Panc1 (cell line): ENCODE results near the gene MCM5. TPM values are rescaled to one million over a fixed set of nuclear protein-coding genes. Genes with fewer than 3 reads are reported as not detected.
A peak's percentile ranks its signal among the peaks of the same experiment; 100 is the strongest.

ENCODE experiments used
- ATAC-seq: fragments of 200-7000 bp; cut with Tn5 transposase; 2 replicates; pipeline ENCODE4 v1.9.1; 2020; ENCODE audit warnings: mild to moderate bottlenecking, moderate library complexity
- BruUV-seq: library from RNA; stranded (reverse); fragments of 400-500 nt; replicated peaks from 2 replicates; lab custom pipeline; 2021; lab: Mats Ljungman, UMichigan
- CTCF ChIA-PET: fragments of 300-600 bp; sonication (Branson Sonifier 250); formaldehyde crosslinking; loops from one replicate; lab custom pipeline; 2022; ENCODE audit warnings: antibody characterized with exemption; lab: Charles Lee
- POLR2A ChIA-PET: fragments of 300-600 bp; sonication (Branson Sonifier 250); formaldehyde crosslinking; loops from one replicate; lab custom pipeline; 2022; ENCODE audit warnings: antibody characterized with exemption; lab: Charles Lee
- DNase-seq: peaks from one replicate; pipeline ENCODE4 v3.0.0-alpha.2; 2010; ENCODE audit warnings: low read depth, low spot score
- H3K27ac ChIP-seq: 2 replicates; pipeline ENCODE4 v1.5.1; 2011; ENCODE audit warnings: mild to moderate bottlenecking, low read length, inconsistent platforms
- H3K27me3 ChIP-seq: fragments of 200-500 bp; sonication (Bioruptor generic); 2 replicates; pipeline ENCODE4 v1.6.0; 2014; ENCODE audit warnings: low read length, inconsistent platforms; ENCODE audit not compliant: control insufficient read depth, insufficient read depth
- H3K36me3 ChIP-seq: fragments of 200-500 bp; sonication (Bioruptor generic); 2 replicates; pipeline ENCODE4 v1.5.1; 2014; ENCODE audit warnings: inconsistent platforms, mild to moderate bottlenecking, low read length, moderate library complexity; ENCODE audit not compliant: control insufficient read depth, insufficient read depth
- H3K4me1 ChIP-seq: 2 replicates; pipeline ENCODE4 v1.5.1; 2011; ENCODE audit warnings: inconsistent platforms, mild to moderate bottlenecking, low read length, moderate library complexity; ENCODE audit not compliant: control insufficient read depth, insufficient read depth
- H3K4me3 ChIP-seq, 2 experiments: 2 replicates each; pipeline ENCODE4 v1.5.1; 2011 to 2012; ENCODE audit warnings: low read depth in 2 of 2, low read length in 2 of 2, mild to moderate bottlenecking in 2 of 2, inconsistent platforms in 1 of 2, moderate library complexity in 1 of 2
- H3K9me3 ChIP-seq: fragments of 200-500 bp; sonication (Bioruptor generic); 2 replicates; pipeline ENCODE4 v1.5.1; 2014; ENCODE audit warnings: low read depth, mild to moderate bottlenecking, inconsistent platforms, low read length, moderate library complexity; ENCODE audit not compliant: control insufficient read depth, insufficient read depth
- POLR2AphosphoS5 ChIP-seq: IDR thresholded peaks from 2 replicates; pipeline ENCODE4 v1.6.1; 2012; ENCODE audit warnings: mild to moderate bottlenecking, low read depth, low read length, moderate library complexity
- SIN3A ChIP-seq: IDR thresholded peaks from 2 replicates; pipeline ENCODE4 v1.6.1; 2012; ENCODE audit warnings: low read depth, mild to moderate bottlenecking, low read length, moderate library complexity, borderline replicate concordance; ENCODE audit not compliant: insufficient read depth
- TCF7L2 ChIP-seq: IDR thresholded peaks from 2 replicates; pipeline ENCODE4 v1.6.1; 2011; ENCODE audit warnings: mild to moderate bottlenecking, low read depth, low read length, inconsistent platforms
- in situ Hi-C: cut with HindIII; loops from 2 replicates; pipeline ENCODE4 v1.10.0; 2016; ENCODE audit warnings: low sequenced_read_pairs, low pct_unique_long_range_greater_than_20kb
- intact Hi-C: fragments of 100-400 bp; cut with micrococcal nuclease; formaldehyde crosslinking; loops from one replicate; pipeline ENCODE4 v1.10.0; 2022; ENCODE audit not compliant: unreplicated experiment
- total RNA-seq: library from RNA; stranded (reverse); gene quantifications from one replicate; pipeline ENCODE4 v1.2.1, GENCODE V29; 2021; ENCODE audit not compliant: unreplicated experiment
- TF ChIP-seq, protein P1 (sequence below), 2 experiments: IDR thresholded peaks; 2 replicates each; pipeline ENCODE4 v1.6.1; 2011 to 2012; ENCODE audit warnings: low read depth in 2 of 2, control low read depth in 1 of 2, low read length in 1 of 2, mild to moderate bottlenecking in 1 of 2, moderate library complexity in 1 of 2; ENCODE audit not compliant: insufficient read depth in 1 of 2
- TF ChIP-seq, protein P2 (sequence below): fragments of 450-650 bp; IDR thresholded peaks from 2 replicates; pipeline ENCODE4 v1.5.1; 2017; ENCODE audit warnings: mild to moderate bottlenecking

The MCM5 gene
- total RNA-seq, 1 experiment from 2014 or later = 122 TPM

- DNase-seq (no peak), ATAC-seq (no peak)
- H3K4me3 ChIP-seq = no peak overlapping the region
- H3K27ac ChIP-seq = peak overlapping the region; percentile 71
- no TSS peak for BruUV-seq
- TF ChIP-seq, protein P1, sequence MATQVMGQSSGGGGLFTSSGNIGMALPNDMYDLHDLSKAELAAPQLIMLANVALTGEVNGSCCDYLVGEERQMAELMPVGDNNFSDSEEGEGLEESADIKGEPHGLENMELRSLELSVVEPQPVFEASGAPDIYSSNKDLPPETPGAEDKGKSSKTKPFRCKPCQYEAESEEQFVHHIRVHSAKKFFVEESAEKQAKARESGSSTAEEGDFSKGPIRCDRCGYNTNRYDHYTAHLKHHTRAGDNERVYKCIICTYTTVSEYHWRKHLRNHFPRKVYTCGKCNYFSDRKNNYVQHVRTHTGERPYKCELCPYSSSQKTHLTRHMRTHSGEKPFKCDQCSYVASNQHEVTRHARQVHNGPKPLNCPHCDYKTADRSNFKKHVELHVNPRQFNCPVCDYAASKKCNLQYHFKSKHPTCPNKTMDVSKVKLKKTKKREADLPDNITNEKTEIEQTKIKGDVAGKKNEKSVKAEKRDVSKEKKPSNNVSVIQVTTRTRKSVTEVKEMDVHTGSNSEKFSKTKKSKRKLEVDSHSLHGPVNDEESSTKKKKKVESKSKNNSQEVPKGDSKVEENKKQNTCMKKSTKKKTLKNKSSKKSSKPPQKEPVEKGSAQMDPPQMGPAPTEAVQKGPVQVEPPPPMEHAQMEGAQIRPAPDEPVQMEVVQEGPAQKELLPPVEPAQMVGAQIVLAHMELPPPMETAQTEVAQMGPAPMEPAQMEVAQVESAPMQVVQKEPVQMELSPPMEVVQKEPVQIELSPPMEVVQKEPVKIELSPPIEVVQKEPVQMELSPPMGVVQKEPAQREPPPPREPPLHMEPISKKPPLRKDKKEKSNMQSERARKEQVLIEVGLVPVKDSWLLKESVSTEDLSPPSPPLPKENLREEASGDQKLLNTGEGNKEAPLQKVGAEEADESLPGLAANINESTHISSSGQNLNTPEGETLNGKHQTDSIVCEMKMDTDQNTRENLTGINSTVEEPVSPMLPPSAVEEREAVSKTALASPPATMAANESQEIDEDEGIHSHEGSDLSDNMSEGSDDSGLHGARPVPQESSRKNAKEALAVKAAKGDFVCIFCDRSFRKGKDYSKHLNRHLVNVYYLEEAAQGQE (IDR thresholded peaks at IDR 0.05; ENCODE audit: insufficient read depth in 1 of 2, low read depth in 2 of 2, low read length in 1 of 2) = no peak
- TF ChIP-seq, protein P2, sequence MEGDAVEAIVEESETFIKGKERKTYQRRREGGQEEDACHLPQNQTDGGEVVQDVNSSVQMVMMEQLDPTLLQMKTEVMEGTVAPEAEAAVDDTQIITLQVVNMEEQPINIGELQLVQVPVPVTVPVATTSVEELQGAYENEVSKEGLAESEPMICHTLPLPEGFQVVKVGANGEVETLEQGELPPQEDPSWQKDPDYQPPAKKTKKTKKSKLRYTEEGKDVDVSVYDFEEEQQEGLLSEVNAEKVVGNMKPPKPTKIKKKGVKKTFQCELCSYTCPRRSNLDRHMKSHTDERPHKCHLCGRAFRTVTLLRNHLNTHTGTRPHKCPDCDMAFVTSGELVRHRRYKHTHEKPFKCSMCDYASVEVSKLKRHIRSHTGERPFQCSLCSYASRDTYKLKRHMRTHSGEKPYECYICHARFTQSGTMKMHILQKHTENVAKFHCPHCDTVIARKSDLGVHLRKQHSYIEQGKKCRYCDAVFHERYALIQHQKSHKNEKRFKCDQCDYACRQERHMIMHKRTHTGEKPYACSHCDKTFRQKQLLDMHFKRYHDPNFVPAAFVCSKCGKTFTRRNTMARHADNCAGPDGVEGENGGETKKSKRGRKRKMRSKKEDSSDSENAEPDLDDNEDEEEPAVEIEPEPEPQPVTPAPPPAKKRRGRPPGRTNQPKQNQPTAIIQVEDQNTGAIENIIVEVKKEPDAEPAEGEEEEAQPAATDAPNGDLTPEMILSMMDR = no peak
- TF ChIP-seq SIN3A = no peak
- TF ChIP-seq POLR2AphosphoS5 = no peak
- TF ChIP-seq TCF7L2 = no peak
- ChIA-PET POLR2A (interaction anchor here (0.7 kb wide), 2 partner anchors 26 to 209 kb away, joined by 3 to 5 read pairs; no protein-coding TSS in a partner anchor), CTCF (no interaction called here)
- in situ Hi-C loops = no loop called here
- no peaks in the 10 kb centered on the region for H3K9me3 ChIP-seq
- intact Hi-C loops = no loop called here
- H3K4me1 ChIP-seq = peaks cover 44% of the 10 kb centered on the region
- no peaks in the 10 kb centered on the region for H3K36me3 ChIP-seq
- H3K27me3 ChIP-seq = no peaks in the 10 kb centered on the region
Measured at GRCh38 chr22:35375526-35375925, 24.4 kb upstream of the MCM5 start.

GRCh38 chr22:35376728-35377472 lies 23.0 kb upstream of the MCM5 start:
- H3K27me3 ChIP-seq = no peaks in the 10 kb centered on the region
- ChIA-PET CTCF (no interaction called here), POLR2A (no interaction called here)
- no peaks in the 10 kb centered on the region; the same call in 1 of the 2 replicates for H3K36me3 ChIP-seq
- no peak overlapping the region for H3K4me3 ChIP-seq
- peak; percentile 75 for DNase-seq
- no TSS peak for BruUV-seq
- H3K4me1 ChIP-seq = peaks cover 45% of the 10 kb centered on the region
- ATAC-seq = no peak
- peak overlapping the region; percentile 95 for H3K27ac ChIP-seq
- no peaks in the 10 kb centered on the region for H3K9me3 ChIP-seq
- no peak for TF ChIP-seq POLR2AphosphoS5
- in situ Hi-C loops (no loop called here), intact Hi-C loops (no loop called here)

DNA sequence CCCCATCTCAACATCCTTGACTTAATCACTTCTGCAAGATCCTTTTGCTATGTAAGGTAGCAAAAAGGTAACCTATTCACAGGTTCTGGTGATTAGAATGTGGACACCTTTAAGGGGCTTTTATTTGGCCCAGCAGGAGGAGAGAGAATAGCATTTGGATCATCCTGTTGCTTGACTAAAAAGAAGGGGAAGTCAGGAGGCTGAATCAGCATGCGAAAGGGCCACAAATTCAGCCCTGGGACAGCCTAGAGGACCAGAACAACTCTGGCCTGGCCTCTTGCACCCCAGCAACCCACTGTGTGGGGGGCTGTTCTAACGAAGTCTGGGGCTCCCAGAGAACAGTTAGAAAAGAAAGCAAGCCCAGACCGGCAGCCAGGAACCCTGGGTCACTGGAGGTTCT lies 22.2 kb upstream of the MCM5 start:
- in situ Hi-C loops (no loop called here), intact Hi-C loops (no loop called here)
- no peak for TF ChIP-seq POLR2AphosphoS5
- no peak for TF ChIP-seq TCF7L2
- no peak for TF ChIP-seq SIN3A
- TF ChIP-seq, protein P2 = no peak
- TF ChIP-seq, protein P1 (IDR thresholded peaks at IDR 0.05; ENCODE audit: insufficient read depth in 1 of 2, low read depth in 2 of 2, low read length in 1 of 2) = no peak
- no peaks in the 10 kb centered on the region for H3K27me3 ChIP-seq
- ChIA-PET CTCF (no interaction called here), POLR2A (no interaction called here)
- peak overlapping the region; percentile 95 for H3K27ac ChIP-seq
- ATAC-seq (no peak), DNase-seq (no peak)
- H3K4me3 ChIP-seq = no peak overlapping the region
- no peaks in the 10 kb centered on the region for H3K9me3 ChIP-seq
- H3K4me1 ChIP-seq = peaks cover 42% of the 10 kb centered on the region
- no TSS peak for BruUV-seq
- H3K36me3 ChIP-seq = no peaks in the 10 kb centered on the region; the same call in 1 of the 2 replicates
